ENCODE data around the gene S100A11. TPM values are rescaled to one million over a fixed set of nuclear protein-coding genes. Genes with fewer than 3 reads are reported as not detected.
"Not testable (repeated sequence)": the region's sequence is repeated elsewhere in the genome, so short reads cannot be mapped to it uniquely, and the experiment has no call there.

Gene S100A11
- total RNA-seq = 100 to 1,000 TPM in 2 of 5 experiments, 10 to 100 TPM in 3; 28.6 to 442 (median 96.5) TPM
- polyA plus RNA-seq = 100 to 1,000 TPM; 189 to 210 TPM
- 3.4 reads per million, percentile 18 among the genes with 10 or more reads in this experiment for total RNA-seq

GRCh38 chr1:152036267-152037216 is at the start of gene S100A11:
Gene S100A11 (minus strand): TSS chr1:152037004. CDS start chr1:152036915, 89 bp downstream.
- H3K9me3 ChIP-seq (ENCODE audit: control insufficient read depth in 2 of 3, low read length in 3 of 3) = no peaks in the 10 kb centered on the region
- H3K27me3 Mint-ChIP-seq = no peaks in the 10 kb centered on the region
- peaks cover 26 to 55% (median 41%) of the 10 kb centered on the region in 7 donors for H3K4me1 Mint-ChIP-seq
- H3K36me3 ChIP-seq (ENCODE audit: control insufficient read depth in 2 of 3, insufficient read depth in 3 of 3, low read length in 3 of 3) = peaks cover 3 to 20% (median 15%) of the 10 kb centered on the region in 3 experiments
- ChIA-PET POLR2A (interaction anchor here (0.6 to 4.4 kb wide), 5 partner anchors 11 to 138 kb away, joined by 3 to 90 read pairs (median 4); no protein-coding TSS in a partner anchor), CTCF (interaction anchor here (2.1 to 3.5 kb wide), 3 partner anchors 12 to 150 kb away, joined by 7 to 27 read pairs (median 8); no protein-coding TSS in a partner anchor)
- DNase-seq (peak; percentile 12 to 85 (median 23)), ATAC-seq (peak; percentile 77)
- no peaks in the 10 kb centered on the region for H3K27me3 ChIP-seq (ENCODE audit: control insufficient read depth in 2 of 2, insufficient read depth in 2 of 2, low read length in 2 of 2)
- H3K27ac ChIP-seq (ENCODE audit: low read depth, low read length) = peak within 1 kb of the TSS; percentile 81
- H3K9me3 Mint-ChIP-seq = peaks cover 0 to 1% (median 0%) of the 10 kb centered on the region in 11 donors
- H3K27ac Mint-ChIP-seq = peak within 1 kb of the TSS; percentile 95 to 100 (median 98)
- peak within 1 kb of the TSS; percentile 70 for H3K4me3 ChIP-seq (ENCODE audit: low read length)
- intact Hi-C loops (cut with micrococcal nuclease) = loop anchor here in 1 of 2 donors (5.0 kb wide), 1 partner anchor 426 kb away; no protein-coding TSS in a partner anchor
- peaks cover 10 to 35% (median 12%) of the 10 kb centered on the region in 5 donors for H3K36me3 Mint-ChIP-seq
- H3K4me3 Mint-ChIP-seq = peak within 1 kb of the TSS; percentile 88 to 99 (median 96)
- peaks cover 21 to 22% of the 10 kb centered on the region in 2 donors for H3K4me1 ChIP-seq (ENCODE audit: control insufficient read depth in 2 of 2, insufficient read depth in 2 of 2, low read length in 2 of 2)

DNA sequence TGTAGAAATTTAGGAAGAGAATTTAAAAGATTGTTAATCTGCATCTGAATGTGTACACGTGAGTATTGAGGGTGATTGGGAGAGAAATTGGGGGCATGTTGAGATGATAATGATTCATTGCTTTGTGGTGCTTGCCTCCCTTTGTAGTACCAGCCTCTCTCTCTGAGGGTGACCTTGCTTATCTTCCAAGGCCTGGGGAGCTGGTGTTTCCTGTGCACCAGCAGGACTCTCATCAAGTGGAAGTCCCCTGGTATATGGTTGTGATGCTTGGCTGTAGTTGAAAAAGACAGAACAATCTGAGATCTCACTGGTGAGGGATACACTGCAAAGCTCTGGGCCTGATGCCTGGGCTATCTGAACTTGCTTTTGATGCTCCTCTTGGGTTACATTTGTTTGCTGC is 48.0 kb upstream of the S100A11 start:
- POLR2A ChIA-PET = no interaction called here
- Histone ChIP-seq H3K9me3 (ENCODE audit: control insufficient read depth in 2 of 3, low read length in 3 of 3) (no peaks in the 10 kb centered on the region), H3K27me3 (ENCODE audit: control insufficient read depth in 2 of 2, insufficient read depth in 2 of 2, low read length in 2 of 2) (peaks cover 0 to 4% of the 10 kb centered on the region in 2 donors), H3K4me3 (ENCODE audit: low read length) (no peak overlapping the region), H3K27ac (ENCODE audit: low read depth, low read length) (no peak overlapping the region), H3K36me3 (ENCODE audit: control insufficient read depth in 2 of 3, insufficient read depth in 3 of 3, low read length in 3 of 3) (no peaks in the 10 kb centered on the region), H3K4me1 (ENCODE audit: control insufficient read depth in 2 of 2, insufficient read depth in 2 of 2, low read length in 2 of 2) (no peaks in the 10 kb centered on the region)
- ATAC-seq (no peak), DNase-seq (no peak)
- H3K9me3 Mint-ChIP-seq = no peaks in the 10 kb centered on the region
- CTCF ChIA-PET = no interaction called here
- H3K36me3 Mint-ChIP-seq = no peaks in the 10 kb centered on the region
- H3K4me1 Mint-ChIP-seq = no peaks in the 10 kb centered on the region
- H3K4me3 Mint-ChIP-seq = no peak overlapping the region
- no peak overlapping the region for H3K27ac Mint-ChIP-seq
- intact Hi-C loops (cut with micrococcal nuclease) = no loop called here
- peaks cover 0 to 24% (median 6%) of the 10 kb centered on the region in 5 donors for H3K27me3 Mint-ChIP-seq

DNA sequence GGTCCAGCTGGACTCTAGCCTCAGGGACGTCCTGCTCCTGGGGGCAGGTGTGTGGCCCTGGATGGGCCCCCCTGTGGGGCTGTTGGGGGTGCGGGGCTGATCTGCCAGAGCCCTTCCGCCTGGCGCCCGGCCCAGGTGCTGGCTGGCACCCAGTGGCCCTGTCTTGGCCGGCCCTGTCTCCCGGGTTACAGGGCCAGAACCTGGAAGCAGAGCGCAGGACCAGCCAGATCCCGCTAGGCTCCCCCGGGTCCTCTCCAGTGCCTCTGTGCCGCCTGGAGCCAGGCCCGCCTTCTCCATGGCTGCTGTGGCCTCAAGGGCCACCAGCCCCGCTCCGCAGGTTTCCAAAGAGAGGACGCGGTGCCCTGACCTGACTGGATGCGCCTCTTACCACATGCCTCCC is 44.2 kb upstream of the S100A11 start:
- H3K27me3 ChIP-seq (ENCODE audit: control insufficient read depth in 2 of 2, insufficient read depth in 2 of 2, low read length in 2 of 2); H3K4me1 ChIP-seq (ENCODE audit: control insufficient read depth in 2 of 2, insufficient read depth in 2 of 2, low read length in 2 of 2); H3K36me3 ChIP-seq (ENCODE audit: control insufficient read depth in 2 of 3, insufficient read depth in 3 of 3, low read length in 3 of 3); POLR2A ChIA-PET; H3K4me3 ChIP-seq (ENCODE audit: low read length); H3K4me1 Mint-ChIP-seq; ATAC-seq; H3K9me3 ChIP-seq (ENCODE audit: control insufficient read depth in 2 of 3, low read length in 3 of 3); H3K27ac Mint-ChIP-seq; H3K36me3 Mint-ChIP-seq; H3K27ac ChIP-seq (ENCODE audit: low read depth, low read length); H3K9me3 Mint-ChIP-seq; CTCF ChIA-PET; H3K4me3 Mint-ChIP-seq; intact Hi-C loops (cut with micrococcal nuclease); DNase-seq: not testable (repeated sequence)
- H3K27me3 Mint-ChIP-seq = peaks cover 6 to 24% (median 12%) of the 10 kb centered on the region in 5 donors

DNA sequence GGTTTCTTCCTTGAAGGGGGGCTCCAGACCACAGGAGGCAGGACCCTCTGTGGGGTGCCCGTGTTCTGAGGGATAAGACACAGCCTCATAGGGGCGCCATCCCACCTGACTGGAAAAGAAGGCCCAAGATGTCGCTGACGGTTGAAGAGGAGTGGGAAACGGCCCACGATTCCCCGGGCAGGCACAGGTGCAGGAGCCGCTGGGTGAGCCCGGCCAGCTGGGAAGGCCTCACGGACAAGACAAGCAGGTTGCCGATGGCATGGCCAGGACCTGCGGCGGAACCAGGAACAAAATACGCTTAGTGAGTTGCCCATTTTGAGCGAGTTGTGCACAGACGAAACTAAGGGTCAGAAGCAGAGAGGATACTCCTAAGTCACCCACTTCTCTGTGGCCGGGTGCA is 43.7 kb upstream of the S100A11 start:
- ATAC-seq; H3K9me3 Mint-ChIP-seq; H3K36me3 Mint-ChIP-seq; H3K4me3 Mint-ChIP-seq; H3K36me3 ChIP-seq (ENCODE audit: control insufficient read depth in 2 of 3, insufficient read depth in 3 of 3, low read length in 3 of 3); H3K4me1 Mint-ChIP-seq; POLR2A ChIA-PET; H3K27ac ChIP-seq (ENCODE audit: low read depth, low read length); intact Hi-C loops (cut with micrococcal nuclease); H3K27me3 ChIP-seq (ENCODE audit: control insufficient read depth in 2 of 2, insufficient read depth in 2 of 2, low read length in 2 of 2); H3K4me1 ChIP-seq (ENCODE audit: control insufficient read depth in 2 of 2, insufficient read depth in 2 of 2, low read length in 2 of 2); H3K9me3 ChIP-seq (ENCODE audit: control insufficient read depth in 2 of 3, low read length in 3 of 3); H3K4me3 ChIP-seq (ENCODE audit: low read length); DNase-seq; H3K27ac Mint-ChIP-seq; CTCF ChIA-PET: not testable (repeated sequence)
- peaks cover 6 to 29% (median 14%) of the 10 kb centered on the region in 5 donors for H3K27me3 Mint-ChIP-seq

DNA sequence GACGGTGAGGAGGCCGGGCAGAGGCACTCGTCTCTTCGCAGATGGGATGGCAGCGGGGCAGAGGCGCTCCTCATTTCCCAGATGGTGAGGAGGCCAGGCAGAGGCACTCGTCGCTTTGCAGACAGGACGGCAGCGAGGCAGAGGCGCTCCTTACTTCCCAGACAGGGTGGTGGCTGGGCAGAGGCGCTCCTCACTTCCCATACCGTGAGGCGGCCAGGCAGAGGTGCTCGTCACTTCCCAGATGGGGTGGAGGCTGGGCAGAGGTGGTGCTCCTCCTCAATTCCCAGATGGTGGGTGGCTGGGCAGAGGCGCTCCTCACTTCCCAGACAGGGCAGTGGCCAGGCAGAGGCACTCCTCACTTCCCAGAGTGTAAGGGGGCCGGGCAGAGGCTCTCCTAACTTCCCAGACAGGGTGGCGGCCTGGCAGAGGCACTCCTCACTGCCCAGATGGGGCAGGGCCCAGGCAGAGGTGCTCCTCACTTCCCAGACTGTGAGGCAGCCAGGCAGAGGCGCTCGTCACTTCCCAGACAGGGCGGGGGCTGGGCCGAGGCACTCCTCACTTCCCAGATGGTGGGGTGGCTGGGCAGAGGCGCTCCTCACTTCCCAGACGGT is 42.1 kb upstream of the S100A11 start:
- no peak overlapping the region for H3K27ac Mint-ChIP-seq
- H3K4me1 Mint-ChIP-seq = no peaks in the 10 kb centered on the region
- DNase-seq = no peak
- Histone ChIP-seq H3K9me3 (ENCODE audit: control insufficient read depth in 2 of 3, low read length in 3 of 3) (no peaks in the 10 kb centered on the region), H3K4me3 (ENCODE audit: low read length) (no peak overlapping the region), H3K27me3 (ENCODE audit: control insufficient read depth in 2 of 2, insufficient read depth in 2 of 2, low read length in 2 of 2) (peaks cover 0 to 4% of the 10 kb centered on the region in 2 donors), H3K36me3 (ENCODE audit: control insufficient read depth in 2 of 3, insufficient read depth in 3 of 3, low read length in 3 of 3) (no peaks in the 10 kb centered on the region), H3K4me1 (ENCODE audit: control insufficient read depth in 2 of 2, insufficient read depth in 2 of 2, low read length in 2 of 2) (no peaks in the 10 kb centered on the region), H3K27ac (ENCODE audit: low read depth, low read length) (no peak overlapping the region)
- ATAC-seq = no peak
- peaks cover 6 to 36% (median 22%) of the 10 kb centered on the region in 5 donors for H3K27me3 Mint-ChIP-seq
- POLR2A ChIA-PET = no interaction called here
- H3K36me3 Mint-ChIP-seq = peaks cover 0 to 4% (median 0%) of the 10 kb centered on the region in 5 donors
- no peak overlapping the region for H3K4me3 Mint-ChIP-seq
- CTCF ChIA-PET = no interaction called here
- intact Hi-C loops (cut with micrococcal nuclease) = no loop called here
- no peaks in the 10 kb centered on the region for H3K9me3 Mint-ChIP-seq

DNA sequence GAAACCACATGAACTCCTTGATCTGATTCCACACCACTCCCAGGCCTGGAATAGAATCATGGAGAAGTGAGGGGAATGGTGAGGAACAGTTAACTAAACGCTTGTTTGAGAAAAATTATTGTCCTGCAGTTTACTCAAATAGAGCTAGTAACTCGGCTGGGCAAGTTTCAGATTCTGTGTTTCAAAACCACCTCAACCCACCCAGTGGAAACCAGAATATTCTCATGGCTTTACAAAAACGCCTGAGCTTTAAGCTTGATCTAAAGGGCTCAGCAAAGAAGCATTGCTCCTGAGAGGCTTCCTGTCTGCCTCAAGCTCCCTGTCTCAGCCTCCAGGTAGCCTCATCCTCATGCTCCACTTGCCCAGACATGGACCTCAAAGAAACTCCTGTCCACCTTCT is 35.5 kb upstream of the S100A11 start:
- ChIA-PET CTCF (no interaction called here), POLR2A (no interaction called here)
- Mint-ChIP-seq H3K4me3 (no peak overlapping the region), H3K4me1 (no peaks in the 10 kb centered on the region), H3K36me3 (no peaks in the 10 kb centered on the region), H3K27ac (no peak overlapping the region), H3K27me3 (peaks cover 32 to 58% (median 41%) of the 10 kb centered on the region in 5 donors), H3K9me3 (peaks cover 0 to 1% (median 0%) of the 10 kb centered on the region in 11 donors)
- ATAC-seq = no peak
- intact Hi-C loops (cut with micrococcal nuclease) = no loop called here
- Histone ChIP-seq H3K9me3 (ENCODE audit: control insufficient read depth in 2 of 3, low read length in 3 of 3) (no peaks in the 10 kb centered on the region), H3K27ac (ENCODE audit: low read depth, low read length) (no peak overlapping the region), H3K4me1 (ENCODE audit: control insufficient read depth in 2 of 2, insufficient read depth in 2 of 2, low read length in 2 of 2) (no peaks in the 10 kb centered on the region), H3K4me3 (ENCODE audit: low read length) (no peak overlapping the region), H3K36me3 (ENCODE audit: control insufficient read depth in 2 of 3, insufficient read depth in 3 of 3, low read length in 3 of 3) (no peaks in the 10 kb centered on the region), H3K27me3 (ENCODE audit: control insufficient read depth in 2 of 2, insufficient read depth in 2 of 2, low read length in 2 of 2) (peaks cover 0 to 7% of the 10 kb centered on the region in 2 donors)
- no peak for DNase-seq

Measured in naive thymus-derived CD4-positive, alpha-beta T cell (primary cell).